HepG2 (cell line): ENCODE results near the gene SLC35B1. TPM values are rescaled to one million over a fixed set of nuclear protein-coding genes. Genes with fewer than 3 reads are reported as not detected.

Source experiments
- ATAC-seq: fragments of 200-7000 bp; cut with Tn5 transposase; 3 replicates; pipeline ENCODE4 v1.9.1; 2020; ENCODE audit warnings: mild to moderate bottlenecking, moderate library complexity
- BruUV-seq: library from RNA; stranded (reverse); fragments of 400-500 nt; replicated peaks from 2 replicates; lab custom pipeline; 2021; lab: Mats Ljungman, UMichigan
- CTCF ChIA-PET: fragments of 300-600 bp; formaldehyde crosslinking; extraction: SDS; loops from one replicate; lab custom pipeline; 2021; ENCODE audit warnings: low total read pairs, inconsistent platforms, low intra/inter-chr PET ratio; lab: Yijun Ruan, JAX
- POLR2A ChIA-PET: fragments of 350-600 bp; sonication (Branson Sonifier 250); formaldehyde crosslinking; loops from one replicate; lab custom pipeline; 2020; ENCODE audit warnings: antibody characterized with exemption, inconsistent platforms; lab: Yijun Ruan, JAX
- DNase-seq: peaks from one replicate; pipeline ENCODE4 v3.0.0-alpha.2; 2015; ENCODE audit warnings: low spot score
- FAIRE-seq: peaks from 3 replicates; lab custom pipeline; 2011; peaks lifted over from hg19 to GRCh38; lab: Jason Lieb, UNC
- H2AFZ ChIP-seq: one replicate; pipeline ENCODE4 v1.6.1; 2011; ENCODE audit warnings: low read length, inconsistent platforms
- H3K27ac ChIP-seq: fragments of 300-600 bp; 3 replicates; pipeline ENCODE4 v1.8.0; 2011; ENCODE audit warnings: mixed run types, mild to moderate bottlenecking, mixed read lengths, low read length, inconsistent platforms; ENCODE audit not compliant: insufficient read depth; ENCODE audit errors: extremely low read length
- H3K27me3 ChIP-seq, 2 experiments: fragments of 200-600 bp in 1 of 2; 2 replicates in 1 of 2; 3 replicates in 1 of 2; pipeline versions ENCODE4 v1.6.0 to v1.8.0; 2011; ENCODE audit warnings: low read length in 2 of 2, mild to moderate bottlenecking in 2 of 2, moderate library complexity in 2 of 2, inconsistent platforms in 1 of 2; ENCODE audit not compliant: insufficient read depth in 2 of 2, control insufficient read depth in 1 of 2
- H3K36me3 ChIP-seq, 2 experiments: fragments of 200-600 bp in 1 of 2; replicated peaks in 1 of 2; 2 replicates in 1 of 2; 3 replicates in 1 of 2; pipeline versions ENCODE4 v1.5.1 to v1.8.0; 2011; ENCODE audit warnings: low read length in 2 of 2, inconsistent platforms in 1 of 2; ENCODE audit not compliant: insufficient read depth in 2 of 2, control insufficient read depth in 1 of 2
- H3K4me1 ChIP-seq: 2 replicates; pipeline ENCODE4 v1.5.1; 2012; ENCODE audit warnings: low read length, inconsistent platforms; ENCODE audit not compliant: insufficient read depth
- H3K4me2 ChIP-seq: 2 replicates; pipeline ENCODE4 v1.6.0; 2011; ENCODE audit warnings: low read depth, low read length, inconsistent platforms
- H3K4me3 ChIP-seq, 3 experiments: fragments of 200-600 bp in 1 of 3; sonication (generic), shearing (Covaris generic) in 1 of 3; replicated peaks in 1 of 3; 2 replicates each; pipeline ENCODE4 v1.5.1; 2011 to 2016; ENCODE audit warnings: low read length in 3 of 3, inconsistent platforms in 2 of 3, low read depth in 2 of 3, mild to moderate bottlenecking in 2 of 3, control low read depth in 1 of 3, mixed read lengths in 1 of 3; ENCODE audit not compliant: insufficient read depth in 1 of 3
- H3K79me2 ChIP-seq: one replicate; pipeline ENCODE4 v1.6.1; 2011; ENCODE audit warnings: low read length, inconsistent platforms; ENCODE audit not compliant: insufficient read depth
- H3K9ac ChIP-seq: 2 replicates; pipeline ENCODE4 v1.6.0; 2011; ENCODE audit warnings: mild to moderate bottlenecking, low read depth, low read length, inconsistent platforms; ENCODE audit not compliant: insufficient read depth
- H3K9me3 ChIP-seq: 2 replicates; pipeline ENCODE4 v1.5.1; 2012; ENCODE audit warnings: mild to moderate bottlenecking, low read length
- H4K20me1 ChIP-seq: 2 replicates; pipeline ENCODE4 v1.6.0; 2011; ENCODE audit warnings: inconsistent platforms, mild to moderate bottlenecking, low read length, moderate library complexity; ENCODE audit not compliant: insufficient read depth
- BHLHE40 ChIP-seq: IDR thresholded peaks from 2 replicates; pipeline ENCODE4 v1.6.1; 2011; ENCODE audit warnings: low read length, improper control_type of control experiment
- ELF4 ChIP-seq: sonication (generic); formaldehyde crosslinking; IDR thresholded peaks from 2 replicates; pipeline ENCODE4 v1.5.0; 2020; ENCODE audit warnings: missing genetic modification reagents, mild to moderate bottlenecking, moderate library complexity, borderline replicate concordance
- FLYWCH1 ChIP-seq: sonication (generic); formaldehyde crosslinking; IDR thresholded peaks from 2 replicates; pipeline ENCODE4 v1.8.1; 2023; ENCODE audit warnings: mild to moderate bottlenecking, missing genetic modification reagents
- GMEB1 ChIP-seq: sonication (generic); formaldehyde crosslinking; IDR thresholded peaks from 2 replicates; pipeline ENCODE4 v1.5.1; 2020; ENCODE audit warnings: missing genetic modification reagents, mild to moderate bottlenecking, borderline replicate concordance
- HDAC6 ChIP-seq: fragments of 200-600 bp; sonication (generic); IDR thresholded peaks from 2 replicates; pipeline ENCODE4 v1.7.0; 2017; ENCODE audit warnings: mild to moderate bottlenecking, antibody characterized with exemption, low read length, low read depth
- MED1 ChIP-seq: sonication (generic); formaldehyde crosslinking; IDR thresholded peaks from 2 replicates; pipeline ENCODE4 v1.4.0; 2020; ENCODE audit warnings: missing genetic modification reagents
- MEF2D ChIP-seq: sonication (generic); formaldehyde crosslinking; IDR thresholded peaks from 2 replicates; pipeline ENCODE4 v1.5.1; 2020; ENCODE audit warnings: mild to moderate bottlenecking, missing genetic modification reagents
- MTA1 ChIP-seq: sonication (generic); formaldehyde crosslinking; IDR thresholded peaks from 2 replicates; pipeline ENCODE4 v1.4.0; 2020; ENCODE audit warnings: missing genetic modification reagents, mild to moderate bottlenecking, borderline replicate concordance
- NR1H2 ChIP-seq: sonication (generic); formaldehyde crosslinking; IDR thresholded peaks from 2 replicates; pipeline ENCODE4 v1.8.1; 2022; ENCODE audit warnings: low read depth, missing genetic modification reagents, borderline replicate concordance
- PAX8 ChIP-seq: sonication (generic); formaldehyde crosslinking; IDR thresholded peaks from 2 replicates; pipeline ENCODE4 v1.8.0; 2022; ENCODE audit warnings: mild to moderate bottlenecking, missing genetic modification reagents, borderline replicate concordance
- POGZ ChIP-seq: sonication (generic); formaldehyde crosslinking; IDR thresholded peaks from 2 replicates; pipeline ENCODE4 v1.4.0; 2020; ENCODE audit warnings: mild to moderate bottlenecking, missing genetic modification reagents
- SMARCE1 ChIP-seq: fragments of 450-650 bp; IDR thresholded peaks from 2 replicates; pipeline ENCODE4 v1.6.1; 2017; ENCODE audit warnings: borderline replicate concordance
- SNAI1 ChIP-seq: sonication (generic); formaldehyde crosslinking; IDR thresholded peaks from 2 replicates; pipeline ENCODE4 v1.5.0; 2020; ENCODE audit warnings: mild to moderate bottlenecking, missing genetic modification reagents, borderline replicate concordance
- ZNF337 ChIP-seq: sonication (generic); formaldehyde crosslinking; IDR thresholded peaks from 2 replicates; pipeline ENCODE4 v1.5.1; 2020; ENCODE audit warnings: missing genetic modification reagents, low read depth, mild to moderate bottlenecking, borderline replicate concordance
- ZNF580 ChIP-seq: IDR thresholded peaks from 2 replicates; pipeline ENCODE4 v1.6.1; 2016; ENCODE audit warnings: low read depth, borderline replicate concordance
- ZNF883 ChIP-seq: sonication (generic); formaldehyde crosslinking; IDR thresholded peaks from 2 replicates; pipeline ENCODE4 v1.5.1; 2020; ENCODE audit warnings: mild to moderate bottlenecking, missing genetic modification reagents; ENCODE audit errors: not compliant biosample characterization
- whole genome bisulfite sequencing: methylation state at CpG from one replicate; pipeline ENCODE4 v1.1.6; 2017; ENCODE audit warnings: low lambda C conversion rate; 5-methylcytosine and 5-hydroxymethylcytosine counted together
- in situ Hi-C: cut with HindIII; loops from 2 replicates; pipeline ENCODE4 v1.10.0; 2017; ENCODE audit warnings: low pct_unique_long_range_greater_than_20kb; ENCODE audit not compliant: extremely low pct_ligation_motif_present
- intact Hi-C: fragments of 100-400 bp; cut with micrococcal nuclease; formaldehyde crosslinking; loops from one replicate; pipeline ENCODE4 v1.10.0; 2022; ENCODE audit not compliant: unreplicated experiment
- polyA plus RNA-seq, 8 experiments: library from polyadenylated mRNA; depleted of rRNA in 3 of 8; stranded (reverse) in 7 of 8; unstranded in 1 of 8; fragments of >200 nt; fragmentation: Illumina TruSeq in 4 of 8; extraction: Trizol in 4 of 8; gene quantifications; 2 replicates each; pipeline versions ENCODE4 v1.2.1 to v1.2.3, GENCODE V29; 2011 to 2016; ENCODE audit warnings: low read depth in 4 of 8, missing spikeins in 1 of 8, mixed read lengths in 1 of 8; ENCODE audit not compliant: insufficient read depth in 1 of 8
- total RNA-seq, 5 experiments: library from RNA; depleted of rRNA; stranded (reverse); fragments of >200 nt; fragmentation: Illumina TruSeq; extraction: Trizol; gene quantifications; 2 replicates each; pipeline ENCODE4 v1.2.3, GENCODE V29; 2016; ENCODE audit warnings: low read depth in 1 of 5
- TF ChIP-seq, protein P1 (sequence below): IDR thresholded peaks from 2 replicates; pipeline ENCODE4 v1.6.1; 2018; ENCODE audit warnings: missing genetic modification reagents, mild to moderate bottlenecking, missing compliant biosample characterization

The SLC35B1 gene
- total and polyA plus RNA-seq, 2 of the 13 experiments (the other 11 are each of a cell fraction or from before 2014, with no cell fraction given), result 99.6 to 113 TPM

DNA sequence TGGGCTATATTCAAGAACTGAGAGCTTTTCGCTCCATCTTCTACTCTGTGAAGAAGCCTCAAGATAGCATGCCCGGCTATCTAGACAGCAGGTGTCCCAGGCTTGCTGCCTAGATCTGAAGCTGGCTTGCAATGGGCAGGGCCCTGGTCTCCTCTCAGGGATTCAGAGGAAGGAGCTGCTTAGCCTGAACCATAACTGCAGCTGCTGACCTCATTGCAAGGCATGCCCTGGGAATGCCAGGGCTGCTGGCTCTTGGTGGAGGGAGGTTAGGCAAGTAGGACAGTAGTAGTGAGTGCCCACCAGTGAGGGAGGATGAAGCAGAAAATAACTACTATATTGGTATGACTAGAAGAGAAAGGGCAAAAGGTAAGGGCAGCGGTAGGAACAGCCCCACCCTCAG lies 21.3 kb upstream of the SLC35B1 start (continued):
- TF ChIP-seq ELF4 (CRISPR knock-in tag), result no peak
- no peak for TF ChIP-seq SNAI1 (CRISPR knock-in tag)
- TF ChIP-seq MEF2D (CRISPR knock-in tag), result no peak
- no peak for TF ChIP-seq POGZ (CRISPR knock-in tag)
- TF ChIP-seq GMEB1, result no peak
- TF ChIP-seq, protein P1, sequence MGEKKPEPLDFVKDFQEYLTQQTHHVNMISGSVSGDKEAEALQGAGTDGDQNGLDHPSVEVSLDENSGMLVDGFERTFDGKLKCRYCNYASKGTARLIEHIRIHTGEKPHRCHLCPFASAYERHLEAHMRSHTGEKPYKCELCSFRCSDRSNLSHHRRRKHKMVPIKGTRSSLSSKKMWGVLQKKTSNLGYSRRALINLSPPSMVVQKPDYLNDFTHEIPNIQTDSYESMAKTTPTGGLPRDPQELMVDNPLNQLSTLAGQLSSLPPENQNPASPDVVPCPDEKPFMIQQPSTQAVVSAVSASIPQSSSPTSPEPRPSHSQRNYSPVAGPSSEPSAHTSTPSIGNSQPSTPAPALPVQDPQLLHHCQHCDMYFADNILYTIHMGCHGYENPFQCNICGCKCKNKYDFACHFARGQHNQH (CRISPR knock-in tag), result no peak
- no peak for TF ChIP-seq SMARCE1

DNA sequence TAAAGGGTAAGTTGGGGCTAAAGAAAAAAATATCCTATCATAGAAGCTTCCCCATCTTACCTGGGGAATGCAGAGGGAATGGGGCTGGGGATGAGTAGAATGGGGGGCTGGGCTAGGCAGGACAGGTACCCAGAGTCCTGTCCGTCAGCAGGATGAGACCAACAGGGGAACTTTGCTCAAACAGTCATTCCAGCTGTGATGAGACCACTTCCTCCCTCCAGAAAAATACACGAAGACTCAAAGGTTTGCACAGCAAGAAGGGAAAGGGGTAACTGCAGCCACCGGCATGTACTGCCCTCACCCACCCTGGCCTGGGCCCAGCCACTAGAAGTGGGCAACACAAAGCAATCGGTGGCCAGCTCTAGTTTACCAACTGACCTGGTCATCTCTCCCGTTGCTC lies 20.7 kb upstream of the SLC35B1 start:
- TF ChIP-seq FLYWCH1 (CRISPR knock-in tag) (no peak), MTA1 (no peak), PAX8 (CRISPR knock-in tag) (no peak), ZNF337 (CRISPR knock-in tag) (no peak), ZNF883 (CRISPR knock-in tag) (no peak), BHLHE40 (no peak), HDAC6 (no peak), NR1H2 (CRISPR knock-in tag) (no peak), ZNF580 (CRISPR knock-in tag) (no peak), MED1 (CRISPR knock-in tag) (no peak)
- TF ChIP-seq, all 625 proteins: peak for 0
- Histone ChIP-seq H3K4me1 (no peaks in the 10 kb centered on the region), H3K27me3 (no peaks in the 10 kb centered on the region), H2AFZ (no peak overlapping the region), H4K20me1 (no peaks in the 10 kb centered on the region), H3K9me3 (no peaks in the 10 kb centered on the region), H3K27ac (no peak overlapping the region), H3K4me3 (no peak overlapping the region), H3K4me2 (no peak overlapping the region), H3K79me2 (no peaks in the 10 kb centered on the region), H3K36me3 (peaks cover 4 to 13% of the 10 kb centered on the region in 2 experiments; a peak in 4 of 5 replicates), H3K9ac (no peak overlapping the region)
- no TSS peak for BruUV-seq
- WGBS, result 79% methylated on average over 5 of the region's 5 CpGs
- ATAC-seq (no peak), FAIRE-seq (no peak), DNase-seq (no peak)
- intact Hi-C loops, result no loop called here
- POLR2A ChIA-PET, result no interaction called here
- CTCF ChIA-PET, result no interaction called here
- in situ Hi-C loops, result no loop called here
